Mucosa of stomach (tissue), 1 donor: Measurements from ENCODE around the gene SV2A.
A peak's percentile ranks its signal among the peaks of the same experiment; 100 is the strongest.
"Not testable (repeated sequence)": the region's sequence is repeated elsewhere in the genome, so short reads cannot be mapped to it uniquely, and the experiment has no call there.

ENCODE experiments used
- H3K27me3 ChIP-seq: one replicate; pipeline ENCODE4 v1.7.0; 2013; ENCODE audit warnings: mild to moderate bottlenecking, low read length; ENCODE audit not compliant: control insufficient read depth, insufficient read depth
- H3K36me3 ChIP-seq: one replicate; pipeline ENCODE4 v1.7.0; 2013; ENCODE audit warnings: low read length; ENCODE audit not compliant: control insufficient read depth, insufficient read depth
- H3K4me1 ChIP-seq: one replicate; pipeline ENCODE4 v1.7.0; 2013; ENCODE audit warnings: mild to moderate bottlenecking, low read length; ENCODE audit not compliant: control insufficient read depth, insufficient read depth
- H3K4me3 ChIP-seq: one replicate; pipeline ENCODE4 v1.7.0; 2013; ENCODE audit warnings: low read length
- H3K9ac ChIP-seq: one replicate; pipeline ENCODE4 v1.7.0; 2013; ENCODE audit warnings: mild to moderate bottlenecking, low read length, moderate library complexity
- H3K9me3 ChIP-seq: one replicate; pipeline ENCODE4 v1.7.0; 2013; ENCODE audit warnings: mild to moderate bottlenecking, low read length, moderate library complexity; ENCODE audit not compliant: control insufficient read depth
- donor health status: Pancreatic carcinoma.

SV2A gene

GRCh38 chr1:149884433-149885338 lies 33.0 kb downstream of the SV2A start:
- H3K9ac ChIP-seq: peak overlapping the region; percentile 90
- no peaks in the 10 kb centered on the region for H3K27me3 ChIP-seq
- H3K4me3 ChIP-seq: peak overlapping the region; percentile 29
- H3K4me1 ChIP-seq: no peaks in the 10 kb centered on the region
- no peaks in the 10 kb centered on the region for H3K9me3 ChIP-seq
- no peaks in the 10 kb centered on the region for H3K36me3 ChIP-seq

GRCh38 chr1:149883598-149884247 lies 33.9 kb downstream of the SV2A start:
- Histone ChIP-seq H3K9ac (no peak overlapping the region), H3K9me3 (no peaks in the 10 kb centered on the region), H3K4me1 (no peaks in the 10 kb centered on the region), H3K4me3 (no peak overlapping the region), H3K27me3 (no peaks in the 10 kb centered on the region), H3K36me3 (no peaks in the 10 kb centered on the region)

DNA sequence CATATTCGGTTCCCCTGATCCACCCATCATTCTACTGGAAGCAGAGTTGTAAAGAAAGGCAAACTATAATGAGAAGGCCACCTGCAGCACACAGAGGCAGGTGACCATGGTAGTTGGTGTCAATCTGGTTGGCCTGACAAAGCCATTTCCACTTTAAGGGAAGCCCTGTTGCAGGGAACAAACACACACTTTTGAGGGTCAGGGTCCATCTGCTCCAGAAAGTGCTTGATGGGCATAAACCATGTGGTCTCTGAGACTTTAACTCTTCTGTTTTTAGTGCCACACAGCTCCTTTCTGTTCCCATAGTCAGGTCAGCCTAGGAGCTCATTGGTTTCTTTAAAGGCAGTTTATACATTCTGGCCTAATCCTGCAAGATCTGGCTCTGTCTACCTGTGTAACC lies 35.8 kb downstream of the SV2A start:
- no peaks in the 10 kb centered on the region for H3K4me1 ChIP-seq
- no peaks in the 10 kb centered on the region for H3K9me3 ChIP-seq
- no peak overlapping the region for H3K4me3 ChIP-seq
- H3K27me3 ChIP-seq: no peaks in the 10 kb centered on the region
- no peaks in the 10 kb centered on the region for H3K36me3 ChIP-seq
- no peak overlapping the region for H3K9ac ChIP-seq

DNA sequence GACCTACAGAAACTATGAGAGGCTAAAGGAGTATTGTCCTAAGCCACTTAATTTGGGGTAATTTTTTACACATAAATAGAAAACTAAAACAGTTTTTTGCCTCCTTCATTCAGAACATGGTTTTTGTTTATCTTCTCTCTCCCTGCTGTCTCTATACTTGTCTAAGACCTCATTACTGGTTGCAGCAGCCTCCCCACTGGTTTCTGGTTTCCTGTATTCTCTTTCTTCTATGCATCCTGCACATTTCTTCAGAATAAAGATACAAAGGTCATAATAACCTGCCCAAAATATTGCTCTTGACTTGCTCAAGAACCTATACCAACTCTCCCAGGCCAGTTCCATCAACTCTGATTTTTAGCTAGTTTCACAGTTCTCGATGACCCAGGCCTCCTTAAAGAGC lies 38.1 kb downstream of the SV2A start:
- Histone ChIP-seq H3K9me3 (no peaks in the 10 kb centered on the region), H3K36me3 (no peaks in the 10 kb centered on the region), H3K9ac (no peak overlapping the region), H3K27me3 (no peaks in the 10 kb centered on the region), H3K4me1 (no peaks in the 10 kb centered on the region), H3K4me3 (no peak overlapping the region)

DNA sequence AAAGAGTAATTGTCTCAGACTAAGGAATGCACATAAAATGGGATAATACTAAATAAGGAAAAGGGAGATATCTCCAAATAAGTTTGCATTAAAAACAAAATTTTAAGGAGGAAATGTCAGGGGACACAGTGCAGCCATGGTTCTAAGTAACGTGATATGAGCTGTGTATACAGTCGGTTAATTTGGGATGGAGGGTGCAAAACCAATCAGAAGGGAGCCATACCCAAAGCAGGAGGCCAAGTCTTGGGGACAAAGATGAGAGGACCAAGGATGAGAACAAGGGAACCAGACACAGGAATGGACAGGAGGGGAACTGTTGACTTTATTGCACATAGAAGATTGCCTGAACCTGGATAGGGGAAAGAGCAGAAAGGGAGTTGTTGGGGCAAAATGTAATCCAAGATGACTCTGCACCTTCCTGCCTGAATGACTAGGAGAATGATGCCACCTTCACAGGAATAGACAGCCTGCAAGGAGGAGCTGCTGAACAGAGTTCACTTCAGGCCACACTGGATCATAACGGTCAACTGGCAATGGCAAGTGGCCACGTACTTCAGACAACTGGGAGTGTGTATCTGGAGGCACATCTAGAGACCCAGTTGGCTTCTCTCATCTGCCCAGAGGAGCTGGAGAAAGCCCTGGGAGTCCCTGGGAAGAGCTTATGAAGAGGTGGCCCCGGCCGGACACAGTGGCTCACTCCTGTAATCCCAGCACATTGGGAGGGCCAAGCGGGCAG lies 40.3 kb downstream of the SV2A start:
- Histone ChIP-seq H3K9ac (no peak overlapping the region), H3K4me3 (no peak overlapping the region), H3K27me3 (no peaks in the 10 kb centered on the region)

GRCh38 chr1:149873060-149873459 lies 44.6 kb downstream of the SV2A start:
- not testable (repeated sequence) for H3K36me3 ChIP-seq, H3K9ac ChIP-seq, H3K4me1 ChIP-seq, H3K4me3 ChIP-seq, H3K27me3 ChIP-seq, H3K9me3 ChIP-seq

More for the DNA sequence above, 40.3 kb downstream of the SV2A start:
- Histone ChIP-seq H3K4me1 (no peaks in the 10 kb centered on the region), H3K36me3 (no peaks in the 10 kb centered on the region), H3K9me3 (no peaks in the 10 kb centered on the region)

DNA sequence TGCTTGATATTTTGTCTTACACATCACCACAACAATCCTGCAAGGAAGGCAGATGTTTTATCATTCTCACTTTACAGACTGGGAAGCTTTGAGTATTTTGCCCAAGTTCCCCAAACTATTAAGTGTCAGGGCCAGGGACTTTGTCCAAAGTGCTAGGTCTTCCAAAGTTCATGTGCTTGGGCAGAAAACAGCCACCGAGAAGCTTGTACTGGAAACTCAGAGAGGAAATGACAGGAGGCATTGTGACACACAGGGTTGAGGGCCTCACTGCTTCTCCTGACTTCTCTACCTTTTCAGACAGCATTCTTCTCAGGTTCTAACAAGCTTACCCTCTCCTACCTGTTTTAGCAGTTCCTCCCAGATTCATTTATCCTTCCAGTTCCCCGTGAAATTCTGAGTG lies 50.8 kb downstream of the SV2A start:
- H3K4me3 ChIP-seq, H3K4me1 ChIP-seq, H3K27me3 ChIP-seq, H3K36me3 ChIP-seq, H3K9ac ChIP-seq, H3K9me3 ChIP-seq: not testable (repeated sequence)

- not testable (repeated sequence) for H3K4me3 ChIP-seq, H3K27me3 ChIP-seq, H3K4me1 ChIP-seq, H3K9ac ChIP-seq, H3K9me3 ChIP-seq, H3K36me3 ChIP-seq
Observed at GRCh38 chr1:149861497-149862054, 56.1 kb downstream of the SV2A start.

GRCh38 chr1:149860684-149861496 lies 56.8 kb downstream of the SV2A start:
- not testable (repeated sequence) for H3K9me3 ChIP-seq, H3K4me1 ChIP-seq, H3K4me3 ChIP-seq, H3K36me3 ChIP-seq, H3K9ac ChIP-seq, H3K27me3 ChIP-seq

DNA sequence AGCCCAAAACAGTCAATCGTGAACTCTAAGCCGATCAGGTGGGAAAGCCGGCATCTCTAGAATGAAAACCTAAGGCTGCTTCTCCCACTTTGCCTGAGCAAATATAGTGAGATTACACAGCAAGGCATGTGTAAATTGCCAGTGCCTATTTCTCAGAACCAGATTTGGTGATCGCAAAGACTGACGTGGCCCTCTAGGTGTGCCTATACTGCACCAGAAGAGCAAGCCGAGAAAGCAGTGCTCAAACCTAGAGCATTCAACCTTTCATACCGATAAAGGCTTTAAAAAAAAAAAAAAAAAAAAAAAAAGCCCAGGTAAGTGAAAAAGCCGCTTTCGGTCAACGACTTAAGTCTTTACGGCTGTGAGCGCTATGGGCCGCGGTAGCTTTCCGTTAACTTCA lies 57.4 kb downstream of the SV2A start:
- H3K4me1 ChIP-seq: not testable (repeated sequence)

More for the DNA sequence above, 57.4 kb downstream of the SV2A start:
- H3K9ac ChIP-seq, H3K9me3 ChIP-seq, H3K27me3 ChIP-seq, H3K4me3 ChIP-seq, H3K36me3 ChIP-seq: not testable (repeated sequence)
